Activated naive CD4-positive, alpha-beta T cell treated with anti-CD3 and anti-CD28 coated beads for 36 hours (primary cell): Measurements from ENCODE around the gene SLFN13. TPM values are rescaled to one million over a fixed set of nuclear protein-coding genes. Genes with fewer than 3 reads are reported as not detected.
"Not testable (repeated sequence)": the region's sequence is repeated elsewhere in the genome, so short reads cannot be mapped to it uniquely, and the experiment has no call there.

ENCODE experiments used
- CTCF ChIA-PET: fragments of 350-600 bp; sonication (Branson Sonifier 250); formaldehyde crosslinking; loops from one replicate; lab custom pipeline; 2021; ENCODE audit warnings: antibody characterized with exemption; lab: Charles Lee
- DNase-seq: peaks from one replicate; pipeline ENCODE4 v3.0.0-alpha.2; 2020
- H3K27ac Mint-ChIP-seq: one replicate; pipeline ENCODE4 v1.8.0; 2021; ENCODE audit warnings: mild to moderate bottlenecking, mixed read lengths
- H3K27me3 Mint-ChIP-seq: one replicate; pipeline ENCODE4 v1.8.0; 2021; ENCODE audit warnings: low read depth, mixed read lengths
- H3K36me3 Mint-ChIP-seq: one replicate; pipeline ENCODE4 v1.8.0; 2021; ENCODE audit warnings: low read depth, mixed read lengths
- H3K4me1 Mint-ChIP-seq: one replicate; pipeline ENCODE4 v1.8.0; 2021; ENCODE audit warnings: low read depth, mixed read lengths
- H3K4me3 Mint-ChIP-seq: one replicate; pipeline ENCODE4 v1.8.0; 2021; ENCODE audit warnings: mild to moderate bottlenecking, moderate library complexity, mixed read lengths
- H3K9me3 Mint-ChIP-seq: one replicate; pipeline ENCODE4 v1.8.0; 2021; ENCODE audit warnings: mixed read lengths
- intact Hi-C: fragments of 100-400 bp; cut with micrococcal nuclease; formaldehyde crosslinking; loops from one replicate; pipeline ENCODE4 v1.15.1; 2023
- total RNA-seq, 2 experiments: library from RNA; stranded (reverse); gene quantifications; one replicate each; pipeline ENCODE4 v1.2.3, GENCODE V29; 2021

The SLFN13 gene
- total RNA-seq, 2 experiments from 2014 or later = 28.6 to 30.1 TPM

GRCh38 chr17:35468475-35468874 lies 19.9 kb upstream of the SLFN13 start:
- Mint-ChIP-seq H3K36me3 (peaks cover 13% of the 10 kb centered on the region), H3K27ac (no peak overlapping the region), H3K9me3 (peaks cover 22% of the 10 kb centered on the region), H3K4me3 (no peak overlapping the region), H3K4me1 (peaks cover 20% of the 10 kb centered on the region), H3K27me3 (no peaks in the 10 kb centered on the region)
- DNase-seq = no peak
- intact Hi-C loops = no loop called here
- CTCF ChIA-PET = no interaction called here

- no peak for DNase-seq
These were observed 19.3 kb upstream of the SLFN13 start for GRCh38 chr17:35467824-35468223.

DNA sequence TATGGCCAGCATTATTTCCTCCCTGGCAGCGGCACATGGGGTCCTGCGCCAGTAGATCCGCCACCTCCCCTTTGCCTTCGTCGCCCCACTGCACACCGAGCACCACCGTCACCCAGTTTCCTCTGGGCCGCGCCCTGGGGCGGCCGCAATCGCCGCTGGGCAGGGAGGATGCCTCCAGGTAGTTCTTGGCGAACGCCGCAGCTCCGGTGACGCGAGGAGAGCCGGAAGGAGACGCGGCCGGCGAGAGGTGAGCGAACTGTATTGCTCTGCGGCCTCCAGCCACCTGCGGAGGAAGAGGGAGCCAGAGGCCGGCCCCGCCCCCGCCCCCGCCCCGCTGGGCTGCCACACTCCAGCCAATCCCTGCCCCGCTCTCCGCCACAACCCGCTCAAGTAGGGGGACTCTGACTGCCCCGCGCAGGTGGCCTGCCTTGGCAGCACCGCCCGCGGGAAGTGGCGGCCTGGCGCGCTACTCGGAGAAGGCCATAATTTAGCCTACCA lies 11.8 kb upstream of the SLFN13 start:
- Mint-ChIP-seq H3K36me3 (peaks cover 14% of the 10 kb centered on the region), H3K27ac (no peak overlapping the region), H3K4me1 (peaks cover 16% of the 10 kb centered on the region), H3K4me3 (peak overlapping the region; percentile 61), H3K27me3 (no peaks in the 10 kb centered on the region), H3K9me3 (peaks cover 24% of the 10 kb centered on the region)
- intact Hi-C loops = no loop called here
- CTCF ChIA-PET = no interaction called here
- DNase-seq = peak; percentile 58

More at GRCh38 chr17:35467824-35468223, 19.3 kb upstream of the SLFN13 start:
- Mint-ChIP-seq H3K4me3 (no peak overlapping the region), H3K4me1 (peaks cover 20% of the 10 kb centered on the region), H3K27ac (no peak overlapping the region), H3K27me3 (no peaks in the 10 kb centered on the region), H3K36me3 (peaks cover 7% of the 10 kb centered on the region), H3K9me3 (peaks cover 15% of the 10 kb centered on the region)
- CTCF ChIA-PET = no interaction called here
- intact Hi-C loops = no loop called here

DNA sequence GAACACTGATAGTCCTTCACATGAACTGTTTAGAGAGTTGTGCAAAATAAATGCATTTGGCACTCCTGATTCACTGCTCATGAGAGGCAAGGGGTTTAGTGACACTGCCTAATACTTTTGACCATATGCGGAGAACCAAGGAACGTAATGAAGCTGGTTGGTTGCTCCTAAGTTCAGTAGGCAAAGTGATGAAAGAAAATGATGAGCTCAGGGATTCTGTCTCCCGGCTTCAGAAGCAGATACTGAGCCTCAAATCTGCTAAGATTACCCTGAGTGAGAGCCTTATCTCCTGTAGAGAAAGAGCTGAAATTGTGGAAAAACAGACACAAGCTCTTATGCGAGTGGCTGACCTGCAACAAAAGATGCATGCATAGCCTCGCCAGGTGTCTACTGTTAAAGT lies 5.5 kb upstream of the SLFN13 start:
- H3K36me3 Mint-ChIP-seq, CTCF ChIA-PET, H3K4me1 Mint-ChIP-seq, DNase-seq, intact Hi-C loops, H3K27ac Mint-ChIP-seq, H3K4me3 Mint-ChIP-seq, H3K27me3 Mint-ChIP-seq: not testable (repeated sequence)
- H3K9me3 Mint-ChIP-seq = peaks cover 21% of the 10 kb centered on the region

GRCh38 chr17:35453171-35453570 lies 4.6 kb upstream of the SLFN13 start:
- Mint-ChIP-seq H3K9me3 (peaks cover 15% of the 10 kb centered on the region), H3K27me3 (no peaks in the 10 kb centered on the region), H3K27ac (no peak overlapping the region), H3K4me1 (peaks cover under 1% of the 10 kb centered on the region), H3K4me3 (no peak overlapping the region), H3K36me3 (no peaks in the 10 kb centered on the region)
- intact Hi-C loops = no loop called here
- DNase-seq = no peak
- CTCF ChIA-PET = no interaction called here

DNA sequence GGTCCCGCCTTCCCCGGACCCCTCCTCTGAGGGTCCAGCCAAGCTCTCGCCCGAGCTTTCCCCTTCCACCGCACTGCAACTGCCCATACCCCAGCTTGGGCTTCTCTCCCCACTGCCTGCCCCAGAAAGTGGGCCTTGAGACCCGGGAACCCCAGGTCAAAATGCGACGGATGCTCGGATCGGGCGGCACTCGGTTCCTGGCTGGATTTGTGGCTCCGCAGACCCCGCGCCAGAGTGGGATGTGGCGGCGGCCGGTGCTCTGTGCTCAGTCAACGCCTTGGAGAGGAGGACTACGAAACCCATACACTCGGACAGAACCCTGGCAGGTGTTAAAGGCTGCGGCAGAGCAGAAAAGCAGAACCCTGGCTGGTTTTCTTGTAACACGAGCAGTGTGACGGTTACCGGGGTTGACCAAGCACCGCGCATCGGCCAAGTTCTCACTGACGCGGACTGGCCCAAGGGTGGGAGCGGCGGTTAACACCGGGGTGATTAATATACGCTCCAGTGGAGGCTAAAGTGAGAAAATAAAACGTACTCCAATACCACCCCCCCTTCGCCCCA lies 885 bp upstream of the SLFN13 start:
- no peaks in the 10 kb centered on the region for H3K36me3 Mint-ChIP-seq
- no peak for DNase-seq
- no peak overlapping the region for H3K4me3 Mint-ChIP-seq
- CTCF ChIA-PET = no interaction called here
- no peaks in the 10 kb centered on the region for H3K27me3 Mint-ChIP-seq
- H3K4me1 Mint-ChIP-seq = peaks cover 12% of the 10 kb centered on the region
- H3K9me3 Mint-ChIP-seq = no peaks in the 10 kb centered on the region
- intact Hi-C loops = loop anchor here (5.0 kb wide), 1 partner anchor 358 kb away; the partner anchor contains the start of gene TAF15
- no peak overlapping the region for H3K27ac Mint-ChIP-seq

DNA sequence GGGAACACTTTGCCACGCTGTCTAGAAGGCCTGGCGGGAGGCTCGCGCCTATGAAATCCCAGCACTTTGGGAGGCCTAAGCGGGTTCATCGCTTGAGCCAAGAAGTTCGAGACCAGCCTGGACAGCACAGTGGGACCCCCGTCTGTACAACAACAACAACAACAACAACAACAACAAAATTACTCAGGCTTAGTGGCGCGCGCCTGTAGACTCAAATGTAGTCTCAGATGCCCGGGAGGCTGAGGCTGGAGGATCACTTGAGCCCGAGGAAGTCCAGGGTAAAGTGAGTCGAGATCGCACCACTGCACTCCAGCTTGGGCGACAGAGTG lies 297 bp upstream of the SLFN13 start:
- Mint-ChIP-seq H3K4me3 (no peak overlapping the region), H3K27me3 (no peaks in the 10 kb centered on the region), H3K27ac (no peak overlapping the region), H3K36me3 (no peaks in the 10 kb centered on the region), H3K9me3 (no peaks in the 10 kb centered on the region), H3K4me1 (peaks cover 12% of the 10 kb centered on the region)
- no peak for DNase-seq
- intact Hi-C loops = loop anchor here (1.0 to 5.0 kb wide), 7 partner anchors 16 to 358 kb away; partner anchors contain the start of gene TAF15
- CTCF ChIA-PET = interaction anchor here (1.0 to 2.0 kb wide), 2 partner anchors 84 to 136 kb away, joined by 3 to 9 read pairs; no protein-coding TSS in a partner anchor

GRCh38 chr17:35447499-35447898 lies 1.1 kb downstream of the SLFN13 start:
- intact Hi-C loops = loop anchor here (5.0 kb wide), 1 partner anchor 360 kb away; the partner anchor contains the start of gene TAF15
- H3K27ac Mint-ChIP-seq = no peak overlapping the region
- DNase-seq = no peak

DNA sequence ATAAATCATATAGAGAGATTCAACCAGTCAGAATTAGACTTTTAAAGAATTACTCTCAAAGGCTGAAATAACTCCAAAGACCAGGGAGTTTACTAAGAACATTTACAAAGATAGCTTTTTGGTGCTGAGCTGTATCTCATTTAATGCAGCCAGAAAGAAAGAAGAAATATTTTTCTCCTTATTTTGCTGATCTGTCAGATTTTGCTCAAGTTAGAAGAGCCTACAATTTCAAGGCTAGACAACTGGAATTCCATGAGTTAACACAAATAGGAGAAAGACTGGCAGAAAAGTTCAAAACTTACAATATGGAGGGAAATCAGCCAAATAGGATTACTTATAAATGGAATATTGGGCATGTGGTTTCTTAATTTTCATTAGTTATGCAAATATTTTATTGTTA lies 10.1 kb downstream of the SLFN13 start:
- Mint-ChIP-seq H3K4me3 (no peak overlapping the region), H3K4me1 (peaks cover 8% of the 10 kb centered on the region), H3K9me3 (no peaks in the 10 kb centered on the region), H3K36me3 (no peaks in the 10 kb centered on the region), H3K27me3 (no peaks in the 10 kb centered on the region), H3K27ac (no peak overlapping the region)
- intact Hi-C loops = no loop called here
- CTCF ChIA-PET = no interaction called here
- no peak for DNase-seq

More at GRCh38 chr17:35447499-35447898, 1.1 kb downstream of the SLFN13 start:
- no peaks in the 10 kb centered on the region for H3K27me3 Mint-ChIP-seq
- H3K9me3 Mint-ChIP-seq = no peaks in the 10 kb centered on the region
- peaks cover 12% of the 10 kb centered on the region for H3K4me1 Mint-ChIP-seq
- CTCF ChIA-PET = interaction anchor here (0.6 to 2.0 kb wide), 2 partner anchors 92 to 135 kb away, joined by 3 to 9 read pairs; no protein-coding TSS in a partner anchor
- H3K36me3 Mint-ChIP-seq = no peaks in the 10 kb centered on the region
- peak overlapping the region; percentile 52 for H3K4me3 Mint-ChIP-seq

DNA sequence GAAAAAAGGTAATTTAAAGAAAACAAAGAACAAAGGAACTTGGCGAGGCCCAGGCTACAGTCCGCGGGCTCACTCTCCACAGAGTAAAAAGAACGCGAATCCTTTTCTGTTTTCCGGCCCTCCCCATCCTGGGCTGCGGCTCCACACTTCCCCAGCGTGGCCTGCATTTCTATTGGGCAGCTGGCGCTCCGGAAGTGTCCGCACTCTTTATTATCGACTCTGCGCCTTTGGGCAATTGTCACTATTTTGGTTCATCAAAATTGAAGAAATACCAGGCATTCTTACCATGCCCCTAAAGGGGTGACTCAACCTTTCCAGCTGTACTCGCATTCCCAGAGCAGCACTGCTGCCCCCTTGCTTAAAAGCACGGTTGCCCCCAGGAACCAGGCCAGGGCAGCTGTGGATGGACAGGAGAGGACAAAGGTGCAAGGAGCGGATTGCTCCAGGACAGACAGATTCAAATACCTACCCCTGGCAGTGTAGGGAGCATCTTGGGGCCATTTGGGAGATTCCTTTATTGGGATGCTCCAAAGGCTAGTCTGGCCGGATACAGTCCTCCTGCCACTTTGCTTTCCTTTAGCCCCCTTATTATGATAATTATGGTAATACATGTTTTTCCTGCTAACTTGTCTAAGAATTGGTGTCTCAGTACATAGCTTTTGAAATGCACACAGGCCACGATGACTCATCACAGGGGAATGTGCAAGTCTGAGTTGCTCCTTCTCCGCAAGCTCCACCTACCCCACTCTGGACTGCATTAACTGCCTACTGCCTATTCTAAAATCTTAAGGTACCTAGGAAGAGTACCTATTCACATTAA lies 15.3 kb downstream of the SLFN13 start:
- DNase-seq = peak; percentile 88
- Mint-ChIP-seq H3K27me3 (no peaks in the 10 kb centered on the region), H3K4me1 (peaks cover 35% of the 10 kb centered on the region), H3K27ac (peak overlapping the region; percentile 88), H3K36me3 (no peaks in the 10 kb centered on the region), H3K4me3 (peak overlapping the region; percentile 87), H3K9me3 (no peaks in the 10 kb centered on the region)
- intact Hi-C loops = loop anchor here (1.0 to 2.0 kb wide), 4 partner anchors 15 to 120 kb away; partner anchors contain the start of gene SLFN13
- CTCF ChIA-PET = interaction anchor here (0.5 to 1.4 kb wide), 4 partner anchors 10 to 193 kb away, joined by 4 to 5 read pairs (median 4); no protein-coding TSS in a partner anchor

DNA sequence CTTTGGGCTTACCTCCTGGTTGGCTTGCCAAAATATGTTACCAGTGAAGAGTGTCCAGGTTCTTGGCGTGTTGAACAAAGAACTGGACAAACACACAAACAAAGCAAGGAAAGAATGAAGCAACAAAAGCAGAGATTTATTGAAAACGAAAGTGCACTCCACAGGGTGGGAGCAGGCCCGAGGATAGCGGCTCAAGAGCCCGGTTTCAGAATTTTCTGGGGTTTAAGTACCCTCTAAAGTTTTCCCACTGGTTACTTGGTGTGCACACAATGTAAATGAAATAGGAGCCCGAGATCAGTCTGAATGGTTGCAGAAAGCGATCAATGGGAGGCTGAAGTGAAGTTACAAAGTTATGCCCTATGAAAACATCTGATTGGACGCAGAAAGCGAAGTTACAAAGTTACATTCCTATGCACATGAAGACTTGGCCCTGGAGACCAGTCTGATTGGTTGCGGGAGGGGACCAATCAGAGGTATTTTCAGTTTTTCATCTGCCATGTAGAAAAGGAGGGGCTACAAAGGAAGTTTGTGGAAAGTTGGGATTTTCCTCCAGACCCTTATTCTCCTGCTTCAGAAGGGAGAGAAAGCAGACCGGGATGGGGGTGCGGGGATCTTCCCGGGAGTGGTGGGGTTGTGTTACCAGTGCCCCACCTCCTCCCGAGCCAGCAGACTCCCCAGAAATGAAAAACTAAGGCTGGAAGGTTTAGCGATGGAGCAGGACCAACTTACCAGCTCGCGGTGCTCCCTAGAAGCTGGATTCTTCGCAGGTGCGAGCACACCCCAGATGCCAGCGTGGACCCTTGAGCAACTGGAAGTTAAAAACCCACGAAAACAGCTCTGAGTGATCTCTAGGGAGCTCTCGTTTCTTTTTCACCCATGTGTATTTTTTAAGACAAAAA lies 16.1 kb downstream of the SLFN13 start, which contains the start of gene SLFN12:
Gene SLFN12, minus strand, starts transcription at position 325 of the 899 bp plus-strand sequence. CDS start 9,472 bp downstream, outside the sequence.
- H3K27ac Mint-ChIP-seq = peak within 1 kb of the TSS; percentile 88
- no peaks in the 10 kb centered on the region for H3K27me3 Mint-ChIP-seq
- H3K36me3 Mint-ChIP-seq = no peaks in the 10 kb centered on the region
- intact Hi-C loops = loop anchor here (1.0 to 2.0 kb wide), 5 partner anchors 16 to 120 kb away; partner anchors contain the start of genes SLFN11 and SLFN13
- H3K4me3 Mint-ChIP-seq = peak within 1 kb of the TSS; percentile 87
- H3K9me3 Mint-ChIP-seq = no peaks in the 10 kb centered on the region
- CTCF ChIA-PET = interaction anchor here (0.7 to 1.2 kb wide), 2 partner anchors 9 to 119 kb away, joined by 3 to 4 read pairs; no protein-coding TSS in a partner anchor
- peak; percentile 66 for DNase-seq
- peaks cover 41% of the 10 kb centered on the region for H3K4me1 Mint-ChIP-seq
